K562 (cell line): ENCODE measurements around the gene GPRIN1. TPM values are rescaled to one million over a fixed set of nuclear protein-coding genes. Genes with fewer than 3 reads are reported as not detected.

Source experiments
- ATAC-seq: fragments of 200-7000 bp; cut with Tn5 transposase; 3 replicates; pipeline ENCODE4 v1.9.1; 2020; ENCODE audit warnings: moderate library complexity
- BruUV-seq: library from RNA; stranded (reverse); fragments of 400-500 nt; replicated peaks from 2 replicates; lab custom pipeline; 2021; lab: Mats Ljungman, UMichigan
- CTCF ChIA-PET: fragments of 300-600 bp; formaldehyde crosslinking; extraction: SDS; loops from one replicate; lab custom pipeline; 2021; ENCODE audit warnings: low intra/inter-chr PET ratio; lab: Yijun Ruan, JAX
- POLR2A ChIA-PET: fragments of 300-600, 350-650 bp; sonication (Branson Sonifier 250); formaldehyde crosslinking; extraction: SDS; loops from one replicate; lab custom pipeline; 2021; ENCODE audit warnings: antibody characterized with exemption, inconsistent platforms; lab: Yijun Ruan, JAX
- DNase-seq, 4 experiments: peaks; one replicate each; pipeline versions ENCODE4 v3.0.0 to v3.0.0-alpha.2; 2011 to 2018; ENCODE audit warnings: low spot score in 3 of 4, mixed read lengths in 3 of 4; ENCODE audit errors: extremely low read depth in 1 of 4
- FAIRE-seq: peaks from 2 replicates; lab custom pipeline; 2011; peaks lifted over from hg19 to GRCh38; lab: Jason Lieb, UNC
- H2AFZ ChIP-seq: 2 replicates; pipeline ENCODE4 v1.6.0; 2011; ENCODE audit warnings: low read depth, low read length, control low read depth, inconsistent platforms
- H3K27ac ChIP-seq: fragments of 200-600 bp; 3 replicates; pipeline ENCODE4 v1.8.0; 2011; ENCODE audit warnings: low read depth, mild to moderate bottlenecking, control low read depth, inconsistent platforms, low read length, moderate library complexity, mixed read lengths; ENCODE audit errors: extremely low read depth
- H3K27me3 ChIP-seq, 2 experiments: fragments of 300-600 bp in 1 of 2; 2 replicates in 1 of 2; 3 replicates in 1 of 2; pipeline versions ENCODE4 v1.6.0 to v1.8.0; 2011; ENCODE audit warnings: inconsistent platforms in 2 of 2, low read length in 2 of 2, mild to moderate bottlenecking in 1 of 2, mixed read lengths in 1 of 2, moderate library complexity in 1 of 2; ENCODE audit not compliant: control insufficient read depth in 2 of 2, insufficient read depth in 2 of 2
- H3K36me3 ChIP-seq: fragments of 300-600 bp; 3 replicates; pipeline ENCODE4 v1.8.0; 2011; ENCODE audit warnings: mild to moderate bottlenecking, low read length, inconsistent platforms; ENCODE audit not compliant: control insufficient read depth, insufficient read depth
- H3K4me1 ChIP-seq, 2 experiments: fragments of 200-600 bp in 1 of 2; replicated peaks in 1 of 2; 2 replicates in 1 of 2; 3 replicates in 1 of 2; pipeline versions ENCODE4 v1.5.1 to v1.8.0; 2011; ENCODE audit warnings: inconsistent platforms in 2 of 2, low read length in 2 of 2, mild to moderate bottlenecking in 1 of 2, mixed read lengths in 1 of 2, moderate library complexity in 1 of 2; ENCODE audit not compliant: control insufficient read depth in 2 of 2, insufficient read depth in 2 of 2
- H3K4me2 ChIP-seq: 2 replicates; pipeline ENCODE4 v1.6.1; 2011; ENCODE audit warnings: low read length, control low read depth, inconsistent platforms, mixed read lengths; ENCODE audit not compliant: insufficient read depth
- H3K4me3 ChIP-seq: fragments of 200-600 bp; sonication (generic), shearing (Covaris generic); 2 replicates; pipeline ENCODE4 v1.5.1; 2016; ENCODE audit warnings: control low read depth, inconsistent platforms
- H3K79me2 ChIP-seq: fragments of 200-600 bp; 3 replicates; pipeline ENCODE4 v1.8.0; 2011; ENCODE audit warnings: low read length, inconsistent platforms; ENCODE audit not compliant: control insufficient read depth, insufficient read depth
- H3K9ac ChIP-seq, 2 experiments: 2 replicates each; pipeline versions ENCODE4 v1.6.0 to v1.6.1; 2011; ENCODE audit warnings: low read depth in 2 of 2, low read length in 2 of 2, control low read depth in 1 of 2, inconsistent platforms in 1 of 2, mild to moderate bottlenecking in 1 of 2, mixed read lengths in 1 of 2; ENCODE audit not compliant: insufficient read depth in 1 of 2
- H3K9me1 ChIP-seq: one replicate; pipeline ENCODE4 v1.6.0; 2011; ENCODE audit warnings: inconsistent platforms, mild to moderate bottlenecking, low read length, moderate library complexity; ENCODE audit not compliant: control insufficient read depth, insufficient read depth
- H3K9me3 ChIP-seq: replicated peaks from 2 replicates; pipeline ENCODE4 v1.5.1; 2011; ENCODE audit warnings: low read depth, low read length, inconsistent platforms; ENCODE audit not compliant: control insufficient read depth, insufficient read depth
- H4K20me1 ChIP-seq: replicated peaks from 2 replicates; pipeline ENCODE4 v1.6.1; 2011; ENCODE audit warnings: low read length, inconsistent platforms, mixed read lengths; ENCODE audit not compliant: control insufficient read depth, insufficient read depth
- CBX8 ChIP-seq: fragments of 200-600 bp; sonication (generic); IDR thresholded peaks from 2 replicates; pipeline ENCODE4 v1.6.1; 2012; ENCODE audit warnings: borderline replicate concordance, mixed run types, low read depth, mild to moderate bottlenecking, moderate library complexity, mixed read lengths, low read length, control low read depth, inconsistent platforms; ENCODE audit not compliant: poor library complexity, severe bottlenecking; ENCODE audit errors: extremely low read depth
- KLF10 ChIP-seq: fragments of 250-450 bp; sonication (Bioruptor Pico); IDR thresholded peaks from 2 replicates; pipeline ENCODE4 v1.6.1; 2021; ENCODE audit warnings: matching md5 sums
- WGBS: fragments of 100-300 bp; shearing (Covaris generic); methylation state at CpG from one replicate; pipeline ENCODE4 v1.1.6; 2016; ENCODE audit warnings: low coverage, mixed read lengths; ENCODE audit not compliant: insufficient coverage; ENCODE audit errors: missing lambda C conversion rate; 5-methylcytosine and 5-hydroxymethylcytosine counted together
- in situ Hi-C: fragments of 300-500 bp; cut with MboI; formaldehyde crosslinking; loops from 4 replicates; pipeline ENCODE4 v1.15.0; 2018; ENCODE audit warnings: inconsistent platforms, mixed read lengths
- intact Hi-C: fragments of 100-400 bp; cut with micrococcal nuclease; formaldehyde crosslinking; loops from 2 replicates; pipeline ENCODE4 v1.14.2; 2022
- polyA plus RNA-seq, 8 experiments: library from polyadenylated mRNA; depleted of rRNA in 4 of 8; stranded (reverse) in 5 of 8; unstranded in 3 of 8; fragments of >200 nt; fragmentation: Nextera tagmentation in 2 of 8; fragmentation: Illumina TruSeq in 1 of 8; extraction: Ambion mirVana in 2 of 8; extraction: Trizol in 1 of 8; gene quantifications; 2 replicates each; pipeline versions ENCODE4 v1.2.1 to v1.2.3, GENCODE V29; 2011 to 2014; ENCODE audit warnings: inconsistent platforms in 1 of 8, missing spikeins in 1 of 8
- total RNA-seq, 7 experiments: library from RNA; depleted of rRNA in 6 of 7; stranded (reverse); fragments of >200 nt in 6 of 7; fragmentation: Illumina TruSeq in 2 of 7; extraction: Trizol in 2 of 7; gene quantifications; 2 replicates each; pipeline versions ENCODE4 v1.2.1 to v1.2.3, GENCODE V29; 2011 to 2021; ENCODE audit warnings: low replicate concordance in 1 of 7

Gene GPRIN1
- total and polyA plus RNA-seq, 9 of the 15 experiments (the other 6 are each of a cell fraction or from before 2014, with no cell fraction given): 0.15 to 11.6 (median 4.4) TPM

GRCh38 chr5:176630681-176631222 lies 20.8 kb upstream of the GPRIN1 start:
- WGBS: 16% methylated on average over 20 of the region's 20 CpGs
- peaks cover 12% of the 10 kb centered on the region; the same call in 1 of the 2 replicates for H4K20me1 ChIP-seq
- no peaks in the 10 kb centered on the region for H3K9me3 ChIP-seq
- in situ Hi-C loops: no loop called here
- POLR2A ChIA-PET: interaction anchor here (1.0 kb wide), 1 partner anchor 9 kb away, joined by 4 read pairs; no protein-coding TSS in a partner anchor
- no peaks in the 10 kb centered on the region for H3K79me2 ChIP-seq
- TF ChIP-seq KLF10 (CRISPR knock-in tag) (no peak), CBX8 (peak; percentile 47)
- TF ChIP-seq, all 486 proteins: peak for 1
- intact Hi-C loops: no loop called here
- ATAC-seq: no peak
- no peak overlapping the region for H3K4me2 ChIP-seq
- no peak overlapping the region for H3K27ac ChIP-seq
- no TSS peak for BruUV-seq
- H3K36me3 ChIP-seq: no peaks in the 10 kb centered on the region
- peak overlapping the region in 1 of 2 experiments; percentile 4; a peak in 1 of 4 replicates for H3K9ac ChIP-seq
- peaks cover 48 to 81% of the 10 kb centered on the region in 2 experiments for H3K27me3 ChIP-seq
- no peak overlapping the region for H3K4me3 ChIP-seq
- no peaks in the 10 kb centered on the region for H3K9me1 ChIP-seq
- CTCF ChIA-PET: no interaction called here
- no peak overlapping the region for H2AFZ ChIP-seq
- no peak for FAIRE-seq
- H3K4me1 ChIP-seq: peaks cover 0 to 23% of the 10 kb centered on the region in 2 experiments; a peak in 2 of 5 replicates
- no peak for DNase-seq
